Mucosa of rectum (tissue), 2 donors: ENCODE results near the gene APOL2.
A peak's percentile ranks its signal among the peaks of the same experiment; 100 is the strongest.
"Not testable (repeated sequence)": the region's sequence is repeated elsewhere in the genome, so short reads cannot be mapped to it uniquely, and the experiment has no call there.

ENCODE experiments used
- H3K27ac ChIP-seq, 2 donors: one replicate each; pipeline ENCODE4 v1.7.0; 2013; ENCODE audit warnings: inconsistent platforms in 2 of 2, low read depth in 2 of 2, low read length in 2 of 2
- H3K27me3 ChIP-seq, 2 donors: one replicate each; pipeline ENCODE4 v1.7.0; 2013; ENCODE audit warnings: low read length in 2 of 2; ENCODE audit not compliant: control insufficient read depth in 2 of 2, insufficient read depth in 2 of 2
- H3K36me3 ChIP-seq, 2 donors: one replicate each; pipeline ENCODE4 v1.7.0; 2013; ENCODE audit warnings: low read length in 2 of 2; ENCODE audit not compliant: control insufficient read depth in 2 of 2, insufficient read depth in 2 of 2
- H3K4me1 ChIP-seq, 2 donors: one replicate each; pipeline ENCODE4 v1.7.0; 2013; ENCODE audit warnings: low read length in 2 of 2, mild to moderate bottlenecking in 1 of 2; ENCODE audit not compliant: control insufficient read depth in 2 of 2, insufficient read depth in 2 of 2
- H3K4me3 ChIP-seq, 2 donors: one replicate each; pipeline ENCODE4 v1.7.0; 2013; ENCODE audit warnings: low read length in 2 of 2
- H3K9ac ChIP-seq, 2 donors: one replicate each; pipeline ENCODE4 v1.7.0; 2013; ENCODE audit warnings: low read length in 2 of 2, low read depth in 1 of 2, mild to moderate bottlenecking in 1 of 2
- H3K9me3 ChIP-seq, 2 donors: one replicate each; pipeline ENCODE4 v1.7.0; 2013; ENCODE audit warnings: low read length in 2 of 2; ENCODE audit not compliant: control insufficient read depth in 2 of 2
- donor health status: healthy.
- donor health status: Normal muscosa, but diverticular disease.

The APOL2 gene

DNA sequence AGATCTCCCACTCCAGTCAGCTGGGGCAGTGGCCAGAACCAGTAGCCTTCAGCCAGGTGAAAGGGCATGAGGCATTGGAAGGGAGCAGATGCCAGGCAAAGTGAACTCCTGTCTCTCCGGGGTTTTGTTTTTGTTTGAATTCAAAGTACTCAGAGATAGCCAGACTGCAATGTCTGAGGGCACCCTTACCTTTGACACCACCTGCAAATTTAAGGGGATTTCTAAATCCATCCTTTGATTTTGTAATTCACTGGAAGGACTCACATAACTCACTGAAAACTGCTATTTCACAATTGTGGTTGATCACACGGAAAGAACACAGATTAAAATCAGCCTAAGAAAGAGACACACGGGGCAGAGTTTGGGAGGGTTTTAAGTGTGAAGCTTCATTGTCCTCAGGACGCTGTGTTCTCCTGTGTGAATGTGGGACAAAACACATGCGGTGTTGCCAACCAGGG is 23.9 kb upstream of the APOL2 start:
- H3K4me1 ChIP-seq, H3K27ac ChIP-seq, H3K9me3 ChIP-seq, H3K9ac ChIP-seq, H3K4me3 ChIP-seq, H3K27me3 ChIP-seq: not testable (repeated sequence)
- peaks cover 3 to 17% of the 10 kb centered on the region in 2 donors for H3K36me3 ChIP-seq

DNA sequence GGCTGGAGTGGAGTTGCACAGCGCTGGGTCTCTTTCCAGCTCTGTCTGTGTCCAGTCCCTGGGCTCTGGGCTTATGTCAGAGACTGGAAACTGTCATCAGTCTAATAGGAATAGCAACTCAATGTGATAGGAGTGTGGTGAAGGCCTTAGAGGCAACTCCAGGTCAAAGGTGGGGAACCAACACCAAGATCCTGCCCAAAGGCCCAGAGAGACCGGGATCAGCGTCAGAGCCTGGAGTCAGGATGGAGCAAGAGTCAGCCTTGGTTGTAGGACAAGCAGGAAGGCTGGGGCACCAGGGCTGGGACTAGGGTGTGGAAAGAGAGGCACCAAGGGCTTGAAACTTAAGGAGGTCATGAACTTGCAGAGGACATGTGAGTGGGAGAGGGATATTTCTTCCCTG is 23.0 kb upstream of the APOL2 start:
- H3K9me3 ChIP-seq, H3K27me3 ChIP-seq, H3K27ac ChIP-seq, H3K4me3 ChIP-seq, H3K9ac ChIP-seq, H3K4me1 ChIP-seq: not testable (repeated sequence)
- peaks cover 3 to 17% of the 10 kb centered on the region in 2 donors for H3K36me3 ChIP-seq

DNA sequence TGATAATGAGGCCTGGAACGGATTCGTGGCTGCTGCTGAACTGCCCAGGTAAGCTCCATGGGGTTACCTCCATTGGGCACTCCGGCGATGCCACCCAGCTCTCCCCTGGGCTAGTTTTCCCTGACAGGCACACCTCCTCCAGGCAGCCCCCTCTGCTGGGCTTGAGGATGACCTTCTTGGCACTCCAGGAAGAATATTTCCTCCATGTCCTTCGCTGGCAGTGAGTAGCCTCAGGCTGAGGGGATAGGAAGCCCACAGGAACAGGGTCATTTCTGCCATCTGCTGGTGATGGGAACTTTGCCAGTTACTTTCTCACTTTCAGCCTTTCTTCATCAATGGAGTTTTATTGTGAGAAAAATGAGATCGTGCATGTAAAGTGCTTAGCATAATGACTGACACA is 22.3 kb upstream of the APOL2 start:
- not testable (repeated sequence) for H3K9me3 ChIP-seq, H3K9ac ChIP-seq, H3K4me3 ChIP-seq, H3K27ac ChIP-seq, H3K4me1 ChIP-seq, H3K27me3 ChIP-seq
- peaks cover 3 to 17% of the 10 kb centered on the region in 2 donors for H3K36me3 ChIP-seq

GRCh38 chr22:36259615-36260300 is 20.4 kb upstream of the APOL2 start:
- peak overlapping the region in 1 of 2 donors; percentile 43 for H3K27ac ChIP-seq
- no peaks in the 10 kb centered on the region for H3K9me3 ChIP-seq
- peaks cover 6 to 10% of the 10 kb centered on the region in 2 donors for H3K4me1 ChIP-seq
- H3K4me3 ChIP-seq = no peak overlapping the region
- peaks cover 0 to 8% of the 10 kb centered on the region in 2 donors for H3K36me3 ChIP-seq
- no peaks in the 10 kb centered on the region for H3K27me3 ChIP-seq
- H3K9ac ChIP-seq = no peak overlapping the region

- H3K27me3 ChIP-seq = no peaks in the 10 kb centered on the region
- peaks cover 10 to 15% of the 10 kb centered on the region in 2 donors for H3K4me1 ChIP-seq
- no peak overlapping the region for H3K4me3 ChIP-seq
- H3K36me3 ChIP-seq = peaks cover 0 to 8% of the 10 kb centered on the region in 2 donors
- H3K9me3 ChIP-seq = no peaks in the 10 kb centered on the region
- H3K9ac ChIP-seq = no peak overlapping the region
- H3K27ac ChIP-seq = peak overlapping the region in 1 of 2 donors; percentile 43
These were observed 19.6 kb upstream of the APOL2 start for GRCh38 chr22:36258701-36259614.

GRCh38 chr22:36257948-36258670 is 18.8 kb upstream of the APOL2 start:
- H3K36me3 ChIP-seq = peaks cover 0 to 8% of the 10 kb centered on the region in 2 donors
- peak overlapping the region in 1 of 2 donors; percentile 43 for H3K27ac ChIP-seq
- H3K27me3 ChIP-seq = no peaks in the 10 kb centered on the region
- H3K9me3 ChIP-seq = no peaks in the 10 kb centered on the region
- H3K4me3 ChIP-seq = no peak overlapping the region
- peaks cover 16 to 22% of the 10 kb centered on the region in 2 donors for H3K4me1 ChIP-seq
- no peak overlapping the region for H3K9ac ChIP-seq

DNA sequence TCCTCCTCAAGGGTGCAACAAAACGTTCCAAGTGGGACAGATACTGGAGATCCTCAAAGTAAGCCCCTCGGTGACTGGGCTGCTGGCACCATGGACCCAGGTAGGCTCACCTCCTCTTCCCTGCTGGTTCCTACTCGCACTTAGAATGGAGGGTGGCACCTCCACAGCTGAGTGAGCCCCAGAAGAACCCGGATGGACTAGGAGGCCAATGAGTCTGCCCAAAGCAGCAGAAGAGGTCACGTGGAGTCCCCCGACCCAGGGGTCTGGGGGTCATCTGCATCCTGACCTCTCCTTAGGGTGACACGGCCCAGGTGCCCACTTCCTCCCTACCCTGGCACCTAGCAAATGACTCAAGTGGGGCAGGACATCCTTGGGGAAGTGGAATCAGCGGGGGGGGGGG is 18.0 kb upstream of the APOL2 start:
- Histone ChIP-seq H3K27ac (no peak overlapping the region), H3K36me3 (peaks cover 0 to 6% of the 10 kb centered on the region in 2 donors), H3K9ac (no peak overlapping the region), H3K4me1 (peaks cover 19 to 27% of the 10 kb centered on the region in 2 donors), H3K27me3 (no peaks in the 10 kb centered on the region), H3K4me3 (no peak overlapping the region), H3K9me3 (no peaks in the 10 kb centered on the region)

GRCh38 chr22:36256478-36256877 is 17.2 kb upstream of the APOL2 start:
- no peak overlapping the region for H3K4me3 ChIP-seq
- H3K27me3 ChIP-seq = no peaks in the 10 kb centered on the region
- H3K27ac ChIP-seq = no peak overlapping the region
- peaks cover 19 to 27% of the 10 kb centered on the region in 2 donors for H3K4me1 ChIP-seq
- H3K36me3 ChIP-seq = peaks cover 0 to 3% of the 10 kb centered on the region in 2 donors
- no peaks in the 10 kb centered on the region for H3K9me3 ChIP-seq
- H3K9ac ChIP-seq = no peak overlapping the region

DNA sequence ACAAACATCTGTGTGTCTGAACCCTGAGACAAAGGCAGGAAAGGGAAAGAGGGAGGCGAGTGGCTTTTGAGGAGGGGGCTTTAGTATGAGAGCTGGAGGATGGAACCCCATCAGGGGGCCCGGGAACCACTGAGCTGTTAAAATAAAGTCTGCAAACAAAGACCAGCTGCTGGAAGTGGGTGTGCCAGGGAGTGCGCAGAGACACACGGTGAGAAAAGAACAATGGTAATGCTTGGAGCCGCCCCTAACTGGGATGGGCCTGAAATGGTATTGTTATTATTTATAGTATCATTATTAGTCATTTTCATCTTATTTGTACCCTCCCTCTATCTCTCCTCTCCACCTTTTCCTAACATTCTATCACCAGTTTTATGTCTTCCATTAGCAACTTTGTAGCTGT is 16.2 kb upstream of the APOL2 start:
- not testable (repeated sequence) for H3K36me3 ChIP-seq, H3K9ac ChIP-seq, H3K27me3 ChIP-seq, H3K9me3 ChIP-seq, H3K4me3 ChIP-seq
- Histone ChIP-seq H3K27ac (peak overlapping the region in 1 of 2 donors; percentile 59), H3K4me1 (peaks cover 19 to 27% of the 10 kb centered on the region in 2 donors)
